Subcutaneous adipose tissue (tissue), 4 donors: ENCODE data around the gene LARP6. TPM values are rescaled to one million over a fixed set of nuclear protein-coding genes. Genes with fewer than 3 reads are reported as not detected.

ENCODE experiments used
- CTCF ChIP-seq: fragments of 450-650 bp; IDR thresholded peaks from one replicate; pipeline ENCODE4 v1.5.1; 2016; ENCODE audit warnings: low read depth, mild to moderate bottlenecking, control low read depth, antibody characterized with exemption, moderate library complexity
- total RNA-seq, 4 donors: library from RNA; depleted of rRNA; stranded (reverse); fragments of >200 nt; gene quantifications; one replicate each; pipeline ENCODE4 v1.1.0, GENCODE V29; 2016

The LARP6 gene
- total RNA-seq, 4 donors from 2014 or later = 42.9 to 139 (median 61.2) TPM

- no peak for TF ChIP-seq CTCF
Measured at GRCh38 chr15:70845602-70846360, 8.2 kb downstream of the LARP6 start.

- no peak for TF ChIP-seq CTCF
Measured at GRCh38 chr15:70837476-70837875, 16.5 kb downstream of the LARP6 start.

GRCh38 chr15:70835841-70836240 is 18.1 kb downstream of the LARP6 start:
- TF ChIP-seq CTCF = no peak

- TF ChIP-seq CTCF = no peak
Measured at GRCh38 chr15:70835415-70835814, 18.5 kb downstream of the LARP6 start.

- no peak for TF ChIP-seq CTCF
Measured at GRCh38 chr15:70834999-70835398, 19.0 kb downstream of the LARP6 start.

- no peak for TF ChIP-seq CTCF
Measured at GRCh38 chr15:70833861-70834765, 19.8 kb downstream of the LARP6 start.

GRCh38 chr15:70833422-70833821 is 20.5 kb downstream of the LARP6 start:
- TF ChIP-seq CTCF = no peak
